IPS-15b (cell line): ENCODE data around the gene PPP2R5E.

Experiments used
- H3K27me3 ChIP-seq: one replicate; pipeline ENCODE4 v1.6.1; 2013; ENCODE audit warnings: low read length; ENCODE audit not compliant: control insufficient read depth, insufficient read depth
- H3K36me3 ChIP-seq: one replicate; pipeline ENCODE4 v1.6.1; 2013; ENCODE audit warnings: low read length; ENCODE audit not compliant: control insufficient read depth, insufficient read depth
- H3K4me1 ChIP-seq: one replicate; pipeline ENCODE4 v1.6.1; 2013; ENCODE audit warnings: mild to moderate bottlenecking, low read length; ENCODE audit not compliant: control insufficient read depth, insufficient read depth
- H3K4me3 ChIP-seq: one replicate; pipeline ENCODE4 v1.5.1; 2013; ENCODE audit warnings: low read depth, low read length
- H3K9ac ChIP-seq: one replicate; pipeline ENCODE4 v1.6.1; 2013; ENCODE audit warnings: low read depth, mild to moderate bottlenecking, low read length
- H3K9me3 ChIP-seq: one replicate; pipeline ENCODE4 v1.6.1; 2013; ENCODE audit warnings: mild to moderate bottlenecking, low read length; ENCODE audit not compliant: control insufficient read depth, insufficient read depth

PPP2R5E gene

GRCh38 chr14:63513756-63514155 is 29.4 kb downstream of the PPP2R5E start:
- Histone ChIP-seq H3K9me3 (no peaks in the 10 kb centered on the region), H3K4me1 (peaks cover 12% of the 10 kb centered on the region), H3K9ac (no peak overlapping the region), H3K27me3 (no peaks in the 10 kb centered on the region), H3K36me3 (no peaks in the 10 kb centered on the region), H3K4me3 (no peak overlapping the region)

- Histone ChIP-seq H3K4me1 (peaks cover 19% of the 10 kb centered on the region), H3K9ac (no peak overlapping the region), H3K9me3 (no peaks in the 10 kb centered on the region), H3K27me3 (no peaks in the 10 kb centered on the region), H3K36me3 (no peaks in the 10 kb centered on the region), H3K4me3 (no peak overlapping the region)
Observed at GRCh38 chr14:63512861-63513260, 30.3 kb downstream of the PPP2R5E start.

- peaks cover 19% of the 10 kb centered on the region for H3K4me1 ChIP-seq
- no peaks in the 10 kb centered on the region for H3K36me3 ChIP-seq
- no peak overlapping the region for H3K4me3 ChIP-seq
Observed at GRCh38 chr14:63510538-63510937, 32.6 kb downstream of the PPP2R5E start.

GRCh38 chr14:63508033-63508432 is 35.1 kb downstream of the PPP2R5E start:
- peaks cover 8% of the 10 kb centered on the region for H3K4me1 ChIP-seq
- no peaks in the 10 kb centered on the region for H3K36me3 ChIP-seq
- H3K27me3 ChIP-seq = no peaks in the 10 kb centered on the region
- no peak overlapping the region for H3K4me3 ChIP-seq
- no peaks in the 10 kb centered on the region for H3K9me3 ChIP-seq
- H3K9ac ChIP-seq = no peak overlapping the region

More at GRCh38 chr14:63510538-63510937, 32.6 kb downstream of the PPP2R5E start:
- Histone ChIP-seq H3K9me3 (no peaks in the 10 kb centered on the region), H3K9ac (no peak overlapping the region), H3K27me3 (no peaks in the 10 kb centered on the region)

- H3K4me3 ChIP-seq = no peak overlapping the region
- H3K9me3 ChIP-seq = no peaks in the 10 kb centered on the region
- no peaks in the 10 kb centered on the region for H3K27me3 ChIP-seq
- no peaks in the 10 kb centered on the region for H3K36me3 ChIP-seq
- H3K4me1 ChIP-seq = peaks cover 7% of the 10 kb centered on the region
- H3K9ac ChIP-seq = no peak overlapping the region
Observed at GRCh38 chr14:63504648-63505047, 38.5 kb downstream of the PPP2R5E start.

GRCh38 chr14:63501429-63501828 is 41.7 kb downstream of the PPP2R5E start:
- H3K36me3 ChIP-seq = no peaks in the 10 kb centered on the region
- H3K4me3 ChIP-seq = no peak overlapping the region
- no peaks in the 10 kb centered on the region for H3K27me3 ChIP-seq
- H3K9ac ChIP-seq = no peak overlapping the region
- no peaks in the 10 kb centered on the region for H3K9me3 ChIP-seq
- H3K4me1 ChIP-seq = no peaks in the 10 kb centered on the region

- Histone ChIP-seq H3K9me3 (no peaks in the 10 kb centered on the region), H3K4me1 (no peaks in the 10 kb centered on the region), H3K4me3 (no peak overlapping the region), H3K9ac (no peak overlapping the region), H3K36me3 (no peaks in the 10 kb centered on the region), H3K27me3 (no peaks in the 10 kb centered on the region)
Observed at GRCh38 chr14:63499701-63500250, 43.4 kb downstream of the PPP2R5E start.

- Histone ChIP-seq H3K4me3 (no peak overlapping the region), H3K36me3 (no peaks in the 10 kb centered on the region), H3K4me1 (peaks cover 6% of the 10 kb centered on the region), H3K9ac (no peak overlapping the region), H3K9me3 (no peaks in the 10 kb centered on the region), H3K27me3 (no peaks in the 10 kb centered on the region)
Observed at GRCh38 chr14:63496837-63497400, 46.3 kb downstream of the PPP2R5E start.

- no peak overlapping the region for H3K9ac ChIP-seq
- no peaks in the 10 kb centered on the region for H3K27me3 ChIP-seq
- H3K4me1 ChIP-seq = peaks cover 6% of the 10 kb centered on the region
- no peaks in the 10 kb centered on the region for H3K36me3 ChIP-seq
- H3K9me3 ChIP-seq = no peaks in the 10 kb centered on the region
- no peak overlapping the region for H3K4me3 ChIP-seq
Observed at GRCh38 chr14:63493246-63493645, 49.9 kb downstream of the PPP2R5E start.

- Histone ChIP-seq H3K9me3 (no peaks in the 10 kb centered on the region), H3K36me3 (no peaks in the 10 kb centered on the region), H3K4me1 (peaks cover 6% of the 10 kb centered on the region), H3K4me3 (no peak overlapping the region), H3K9ac (no peak overlapping the region), H3K27me3 (no peaks in the 10 kb centered on the region)
Observed at GRCh38 chr14:63492391-63492790, 50.8 kb downstream of the PPP2R5E start.

- H3K36me3 ChIP-seq = no peaks in the 10 kb centered on the region
- no peak overlapping the region for H3K9ac ChIP-seq
- no peaks in the 10 kb centered on the region for H3K4me1 ChIP-seq
- H3K4me3 ChIP-seq = no peak overlapping the region
- H3K27me3 ChIP-seq = no peaks in the 10 kb centered on the region
- H3K9me3 ChIP-seq = no peaks in the 10 kb centered on the region
Observed at GRCh38 chr14:63487724-63488123, 55.5 kb downstream of the PPP2R5E start.

GRCh38 chr14:63486738-63487137 is 56.4 kb downstream of the PPP2R5E start:
- no peaks in the 10 kb centered on the region for H3K9me3 ChIP-seq
- H3K4me1 ChIP-seq = no peaks in the 10 kb centered on the region
- no peaks in the 10 kb centered on the region for H3K27me3 ChIP-seq
- no peaks in the 10 kb centered on the region for H3K36me3 ChIP-seq
- H3K9ac ChIP-seq = no peak overlapping the region
- no peak overlapping the region for H3K4me3 ChIP-seq
